GM19467 (cell line): Measurements from ENCODE around the gene ADAP1.

Experiments
- ATAC-seq: cut with Tn5 transposase; IDR thresholded peaks from one replicate; pipeline ENCODE4 v1.9.1; 2021; ENCODE audit warnings: mild to moderate bottlenecking, moderate library complexity; ENCODE audit not compliant: unreplicated experiment

The ADAP1 gene

DNA sequence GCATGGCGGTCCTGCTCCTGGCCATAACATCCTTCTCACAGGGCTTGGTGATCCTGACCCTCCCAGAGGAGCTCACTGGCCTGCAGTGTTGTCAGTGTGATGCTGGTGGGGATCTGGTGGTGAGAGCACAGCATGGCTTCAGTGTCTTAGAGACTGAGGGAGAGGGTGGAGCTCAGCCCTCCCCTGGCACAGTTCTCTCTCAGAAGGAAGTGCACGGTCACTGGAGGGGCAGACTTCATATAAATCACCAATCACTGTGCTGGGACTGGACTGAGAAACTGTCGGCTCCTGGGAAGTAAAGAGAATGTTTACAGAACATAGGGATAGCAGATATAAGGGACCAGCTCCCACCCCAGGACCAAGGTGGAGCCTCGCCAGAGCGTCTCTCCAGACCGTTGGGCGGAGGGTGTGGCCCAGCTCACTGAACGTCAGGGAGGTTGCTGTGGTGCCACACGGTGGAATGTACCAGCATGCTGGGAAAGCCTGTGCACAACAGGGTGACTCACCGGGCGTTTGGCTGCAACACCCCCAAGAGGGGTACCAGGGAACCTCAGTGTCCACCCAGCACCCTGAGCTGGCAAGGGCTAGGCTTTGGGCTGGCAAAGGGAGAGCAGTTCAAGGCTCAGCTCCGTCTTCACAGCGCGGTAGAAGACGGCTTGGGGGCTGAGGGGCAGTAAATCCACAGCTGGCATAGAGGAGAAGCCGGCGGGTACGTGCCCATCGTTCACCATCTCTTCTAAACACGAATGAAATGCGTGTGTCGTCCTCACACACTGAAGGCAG is 86.9 kb downstream of the ADAP1 start:
- no peak for ATAC-seq

DNA sequence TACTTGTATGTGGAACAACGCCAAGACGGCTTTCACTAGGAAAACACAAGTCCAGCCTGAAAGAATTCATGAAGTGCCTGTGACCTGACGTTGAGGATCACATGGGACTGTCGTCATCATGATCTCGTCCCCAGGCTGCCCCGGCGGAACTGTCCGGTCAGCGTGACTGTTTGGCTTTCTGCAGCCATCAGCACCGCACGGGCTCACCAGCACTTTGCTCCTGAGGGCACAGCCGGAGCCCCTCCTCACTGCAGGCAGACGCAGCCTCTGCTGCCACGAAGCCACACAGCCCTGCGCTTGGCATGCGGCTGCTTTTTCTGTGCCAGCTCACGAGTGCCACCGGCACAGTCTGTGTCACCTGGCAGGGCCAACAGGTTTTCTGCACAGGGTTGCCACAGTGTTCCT is 87.5 kb downstream of the ADAP1 start:
- ATAC-seq, result no peak

DNA sequence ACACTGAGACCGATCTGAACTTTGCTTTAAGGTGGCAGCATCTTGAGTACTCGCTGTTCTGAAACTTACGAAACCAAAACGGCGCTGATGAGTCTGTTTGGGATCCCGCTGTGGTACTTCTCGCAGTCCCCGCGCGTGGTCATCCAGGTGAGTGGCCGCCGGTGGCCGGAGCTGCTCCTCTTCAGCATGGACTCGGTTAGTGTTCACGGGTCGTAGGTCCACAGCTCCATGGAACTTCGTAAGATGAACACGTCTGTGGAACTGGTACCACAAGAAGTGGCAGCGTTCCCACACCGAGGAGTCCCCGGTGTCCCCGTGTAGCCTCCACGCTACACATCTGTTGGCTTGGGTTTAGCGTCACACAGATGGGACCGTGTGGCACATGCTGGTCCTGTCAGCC is 88.6 kb downstream of the ADAP1 start:
- no peak for ATAC-seq

DNA sequence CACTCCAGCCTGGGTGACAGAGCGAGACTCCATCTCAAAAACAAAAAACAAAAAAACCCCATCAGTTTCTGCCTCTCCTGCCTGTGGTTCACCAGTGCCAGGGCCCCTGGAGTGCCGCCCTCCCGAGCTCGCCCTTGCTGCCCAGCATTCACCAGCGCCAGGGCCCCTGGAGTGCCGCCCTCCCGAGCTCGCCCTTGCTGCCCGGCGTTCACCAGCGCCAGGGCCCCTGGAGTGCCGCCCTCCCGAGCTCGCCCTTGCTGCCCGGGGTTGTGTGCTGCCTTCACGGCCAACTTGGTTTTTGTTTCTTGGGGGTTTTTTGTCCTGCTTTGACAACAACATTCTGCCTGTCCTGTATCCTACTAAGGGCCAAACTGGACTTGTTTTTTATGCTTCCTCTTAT is 91.4 kb downstream of the ADAP1 start:
- ATAC-seq, result no peak

DNA sequence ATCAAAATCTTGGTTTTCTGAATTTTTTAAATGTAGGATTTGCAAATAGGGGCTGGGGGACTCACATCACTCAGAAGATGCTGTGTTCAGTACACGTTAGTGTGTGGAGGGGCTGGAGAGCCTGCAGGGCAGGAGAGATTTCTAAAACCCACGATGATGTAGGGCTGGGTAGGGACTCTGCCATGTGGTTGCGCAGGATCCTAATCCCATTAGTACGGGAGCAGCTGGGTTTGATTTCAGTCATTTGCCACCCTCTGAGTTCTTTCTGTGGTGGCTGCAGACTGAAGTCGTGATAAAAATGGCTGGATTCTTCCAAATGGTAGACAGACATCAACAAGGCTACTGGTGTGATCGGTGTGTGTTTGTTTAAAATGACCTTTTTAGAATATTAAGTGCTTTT is 92.3 kb downstream of the ADAP1 start:
- no peak for ATAC-seq

DNA sequence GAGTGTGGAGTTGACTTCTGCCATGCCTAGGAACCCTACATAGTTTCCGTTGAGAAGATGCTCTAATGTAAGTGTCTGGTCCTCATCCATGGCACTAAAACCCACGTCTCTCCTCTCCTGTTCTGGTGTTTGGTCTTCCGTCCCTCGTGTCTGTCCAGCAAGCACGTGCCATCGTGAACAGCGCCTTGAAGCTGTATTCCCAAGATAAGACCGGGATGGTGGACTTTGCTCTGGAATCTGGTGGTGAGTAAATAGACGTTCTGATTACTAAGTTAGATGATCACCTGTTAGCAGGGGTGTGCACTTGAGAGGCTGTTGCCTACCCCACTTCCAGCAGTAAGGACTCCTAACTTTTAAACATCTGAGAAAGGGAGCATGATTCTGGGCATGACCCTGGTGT is 93.3 kb downstream of the ADAP1 start:
- ATAC-seq, result no peak

DNA sequence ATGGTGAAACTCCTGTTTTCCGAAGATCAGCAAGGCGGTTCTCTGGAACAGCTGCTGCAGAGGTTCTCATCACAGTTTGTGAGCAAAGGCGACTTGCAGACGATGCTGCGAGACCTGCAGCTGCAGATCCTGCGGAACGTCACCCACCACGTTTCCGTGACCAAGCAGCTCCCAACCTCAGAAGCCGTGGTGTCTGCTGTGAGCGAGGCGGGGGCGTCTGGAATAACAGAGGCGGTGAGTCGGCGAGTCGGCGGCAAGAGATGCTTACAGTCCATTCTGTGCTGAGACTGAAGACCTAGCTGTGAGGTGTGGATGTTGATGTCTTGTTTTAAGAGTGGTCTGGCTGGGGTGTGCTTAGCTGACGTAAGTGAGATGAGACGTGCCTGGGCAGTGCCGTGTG is 94.3 kb downstream of the ADAP1 start:
- no peak for ATAC-seq

DNA sequence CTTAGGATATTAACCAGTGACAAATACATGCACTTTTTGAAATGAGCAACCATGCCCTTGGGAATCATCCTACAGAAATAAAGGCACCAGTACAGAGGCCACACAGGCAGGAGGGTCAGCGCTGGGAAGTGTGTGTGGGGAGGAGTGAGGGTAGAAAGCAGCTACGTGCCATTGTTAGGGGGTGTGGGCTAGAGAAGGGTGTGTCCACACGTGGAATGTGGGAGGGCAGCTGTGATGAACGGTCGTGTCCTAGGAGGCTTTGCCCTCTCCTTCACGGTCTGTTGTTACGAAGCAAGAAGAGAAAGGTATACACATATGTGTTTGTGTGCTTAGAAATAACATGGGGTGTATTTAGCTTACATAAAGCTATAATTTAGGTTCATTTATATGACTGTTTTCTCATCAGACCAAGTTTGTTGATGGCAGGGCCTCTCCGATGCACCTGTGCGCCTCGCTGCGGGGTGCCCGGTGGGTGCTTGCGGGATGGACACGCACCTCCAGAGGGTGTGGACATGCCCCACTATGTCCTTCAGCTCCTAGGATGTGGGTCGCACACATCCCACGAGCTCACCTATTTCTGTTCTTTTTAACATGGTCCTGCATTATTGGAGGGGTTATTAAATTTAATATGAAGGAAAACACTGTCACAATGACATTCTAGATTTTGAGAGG is 95.0 kb downstream of the ADAP1 start:
- ATAC-seq, result no peak

DNA sequence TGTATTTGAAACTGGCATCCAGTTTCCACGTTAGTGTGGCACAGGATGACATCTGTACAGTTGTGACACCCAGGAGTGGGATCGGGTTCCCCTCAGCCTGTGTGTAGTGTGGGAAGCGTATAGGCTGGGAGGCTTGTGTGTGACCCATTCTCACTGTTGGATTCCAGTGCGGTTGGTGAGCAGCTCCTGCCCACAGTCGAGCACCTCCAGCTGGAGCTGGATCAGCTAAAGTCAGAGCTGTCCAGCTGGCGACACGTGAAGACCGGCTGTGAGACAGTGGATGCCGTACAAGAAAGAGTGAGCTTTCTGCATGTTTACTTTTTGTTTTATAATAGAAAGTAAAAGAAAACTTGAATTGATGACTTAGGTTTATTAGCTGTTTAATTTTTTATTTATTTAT is 96.8 kb downstream of the ADAP1 start:
- ATAC-seq, result no peak

DNA sequence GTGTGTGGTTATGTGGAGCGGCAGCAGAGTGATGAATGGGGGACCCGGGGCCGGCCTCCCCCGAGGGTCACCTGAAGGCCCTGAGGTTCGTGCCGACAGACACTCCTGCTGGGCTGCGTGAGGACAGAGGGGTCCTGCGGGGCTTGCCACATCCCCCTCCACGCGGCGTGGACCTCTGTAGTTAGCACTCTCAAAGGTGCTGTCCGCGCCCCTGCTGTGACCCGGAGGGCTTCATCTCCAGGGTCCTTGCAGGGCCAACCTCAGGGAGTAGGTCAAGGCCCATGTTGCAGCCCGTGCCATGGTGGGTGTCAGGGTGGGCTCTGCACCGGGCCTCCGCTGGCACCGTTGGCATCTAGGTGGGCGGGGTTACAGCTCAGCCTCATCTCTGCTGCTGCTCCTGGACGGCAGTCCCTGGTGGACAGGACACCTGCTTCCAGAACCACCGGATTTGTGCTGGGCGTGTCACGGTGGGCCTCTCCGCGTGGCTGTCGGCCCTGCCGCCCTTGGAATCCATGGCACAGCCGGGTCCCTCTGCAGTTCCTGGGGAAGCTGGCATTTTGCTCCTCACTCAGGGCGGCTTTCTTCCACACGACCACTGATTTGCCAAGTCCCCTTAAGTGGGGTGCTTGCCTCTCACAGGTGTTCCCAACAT is 97.9 kb downstream of the ADAP1 start:
- no peak for ATAC-seq

DNA sequence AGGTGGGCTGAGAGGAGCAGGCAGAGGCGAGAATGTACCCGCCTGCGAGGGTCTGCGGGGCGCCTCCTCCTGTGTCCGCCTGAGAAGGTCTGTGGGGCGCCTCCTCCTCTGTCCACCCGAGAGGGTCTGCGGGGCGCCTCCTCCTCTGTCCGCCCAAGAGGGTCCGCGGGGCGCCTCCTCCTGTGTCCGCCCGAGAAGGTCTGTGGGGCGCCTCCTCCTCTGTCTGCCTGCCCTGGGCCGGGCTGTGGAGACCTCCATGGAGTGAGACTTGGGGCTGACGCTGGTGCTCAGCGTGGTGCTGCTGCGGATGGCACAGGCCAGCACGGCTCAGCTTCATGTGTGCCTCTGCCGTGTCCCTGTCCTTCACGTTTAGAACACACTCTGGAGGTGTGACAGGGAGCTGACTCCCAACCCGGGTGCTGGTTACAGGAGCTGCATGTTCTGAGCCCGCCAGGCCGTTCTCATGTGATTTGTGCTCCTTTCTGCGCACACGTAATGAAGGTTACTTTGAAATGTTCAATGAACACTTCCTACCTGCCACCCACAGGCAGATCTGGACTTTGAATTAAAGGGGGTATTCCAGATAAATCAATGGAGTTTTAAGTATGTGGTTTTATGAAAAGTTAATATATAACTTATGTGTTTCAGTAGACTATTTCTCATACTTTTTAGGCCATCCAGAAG is 98.7 kb downstream of the ADAP1 start:
- no peak for ATAC-seq

DNA sequence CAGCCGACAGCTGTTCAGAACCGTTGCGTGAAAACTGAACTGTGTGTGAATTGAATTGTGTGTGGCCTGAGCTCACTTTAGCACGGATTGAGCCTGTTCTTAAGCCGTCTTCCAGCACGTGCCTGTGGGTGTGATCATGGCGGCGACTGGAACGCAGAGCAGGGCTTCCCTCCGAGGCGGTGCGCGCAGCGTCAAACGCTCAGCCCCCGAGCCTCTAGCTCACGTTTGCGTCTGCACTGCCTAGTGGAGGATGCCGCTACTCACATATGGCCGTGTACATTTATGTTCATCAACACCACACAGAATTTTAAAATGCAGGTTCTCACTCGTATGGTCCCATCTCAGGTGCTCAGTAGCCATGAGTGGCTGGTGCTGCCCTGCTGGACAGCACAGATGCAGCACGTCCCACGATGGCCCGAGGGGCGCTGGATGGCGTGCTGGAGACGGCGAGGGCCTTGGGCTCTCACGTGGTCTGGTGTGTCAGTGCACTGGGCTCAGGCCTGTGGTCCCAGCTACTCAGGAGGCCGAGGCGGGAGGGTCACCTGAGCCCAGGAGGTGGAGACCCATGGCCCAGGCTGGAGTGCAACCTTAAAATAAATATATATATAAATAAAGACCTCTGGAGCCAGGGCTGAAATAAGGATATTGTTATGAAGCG is 100.2 kb downstream of the ADAP1 start:
- ATAC-seq, result no peak

DNA sequence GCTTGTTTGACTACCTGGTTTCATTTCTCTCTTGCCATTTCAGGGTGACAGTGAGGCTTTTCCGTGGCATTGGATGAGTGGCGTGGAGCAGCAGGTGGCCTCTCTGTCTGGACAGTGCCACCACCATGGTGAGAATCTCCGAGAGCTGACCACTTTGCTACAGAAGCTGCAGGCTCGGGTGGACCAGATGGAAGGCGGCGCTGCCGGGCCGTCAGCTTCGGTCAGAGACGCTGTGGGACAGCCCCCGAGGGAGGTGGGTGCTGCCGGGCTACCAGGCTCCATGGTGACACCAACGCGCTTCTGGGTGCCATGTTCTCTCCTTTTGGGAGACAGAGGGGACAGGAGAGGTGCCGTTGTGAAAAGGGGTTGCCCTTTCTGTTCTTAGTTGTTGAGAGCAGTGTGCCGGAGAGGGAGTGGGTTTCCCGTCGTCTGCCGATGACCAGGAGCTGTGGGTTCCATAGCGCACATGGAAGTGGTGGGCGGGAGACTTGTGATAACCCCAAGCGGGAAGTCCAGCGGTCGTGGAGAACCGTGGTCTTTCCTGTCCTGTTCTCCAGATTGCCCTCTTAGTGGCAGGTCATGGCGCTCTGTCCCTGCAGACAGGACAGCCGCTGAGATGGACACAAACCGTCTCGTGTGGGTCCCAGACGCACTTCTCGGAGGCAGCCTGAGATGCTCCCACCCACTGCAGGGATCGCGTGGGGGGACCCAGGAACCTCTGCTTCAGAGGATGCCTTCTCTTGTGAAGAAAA is 100.9 kb downstream of the ADAP1 start:
- no peak for ATAC-seq

DNA sequence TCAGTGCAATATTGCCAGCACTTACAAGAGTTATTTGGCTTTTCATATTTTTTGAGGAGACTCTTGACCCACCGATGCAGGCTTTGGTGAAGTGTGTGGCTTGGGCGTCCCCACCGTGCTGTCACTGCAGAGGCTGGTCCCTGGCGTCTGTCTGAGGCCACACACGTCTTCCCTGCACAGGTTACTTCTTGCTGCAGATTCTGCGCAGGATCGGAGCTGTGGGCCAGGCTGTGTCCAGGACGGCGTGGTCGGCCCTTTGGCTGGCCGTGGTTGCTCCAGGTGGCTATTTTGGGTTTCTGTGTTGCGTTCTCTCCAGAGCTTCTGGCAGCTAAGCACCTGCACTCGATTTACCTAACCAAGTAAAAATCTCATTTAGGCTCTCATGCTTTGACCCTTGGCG is 103.3 kb downstream of the ADAP1 start:
- no peak for ATAC-seq

DNA sequence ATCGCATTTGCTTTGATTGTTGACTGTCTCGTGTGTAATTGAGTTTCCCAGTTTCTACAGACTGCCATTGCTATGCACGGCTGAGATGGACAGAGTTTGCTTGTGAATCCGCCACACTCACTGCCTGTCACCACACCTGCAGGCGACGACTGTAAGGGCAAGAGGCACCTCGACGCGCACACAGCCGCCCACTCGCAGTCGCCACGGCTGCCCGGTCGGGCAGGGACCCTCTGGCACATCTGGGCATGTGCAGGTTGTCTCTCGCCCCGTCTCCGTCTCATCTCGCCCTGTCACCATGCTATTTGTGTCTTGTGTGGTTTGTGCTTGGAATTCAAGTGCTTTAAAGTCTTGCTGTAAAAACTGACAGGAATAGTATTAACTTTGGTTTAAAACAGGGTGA is 104.7 kb downstream of the ADAP1 start:
- ATAC-seq, result no peak

DNA sequence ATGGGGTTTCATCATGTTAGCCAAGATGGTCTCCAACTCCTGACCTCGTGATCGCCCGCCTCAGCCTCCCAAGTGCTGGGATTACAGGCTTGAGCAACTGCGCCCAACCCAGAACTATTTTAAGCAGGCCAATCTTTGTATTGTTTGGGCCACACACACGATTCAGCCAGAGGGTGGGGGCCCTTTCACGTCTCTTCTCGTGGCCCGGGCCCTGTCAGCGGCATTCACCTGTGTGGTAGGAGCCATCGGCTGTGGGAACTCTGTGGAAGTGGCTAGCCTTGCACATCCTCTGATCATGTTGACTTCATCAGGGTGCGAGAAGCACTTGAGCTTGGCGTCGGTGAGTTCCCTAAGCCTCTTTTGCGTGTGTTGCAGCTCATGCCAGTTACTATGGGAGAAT is 105.3 kb downstream of the ADAP1 start:
- ATAC-seq, result no peak
